ENCODE data around the gene OR6C75. TPM values are rescaled to one million over a fixed set of nuclear protein-coding genes. Genes with fewer than 3 reads are reported as not detected.

Gene OR6C75
- total and polyA plus RNA-seq, 2 donors (not counting 3 experiments of a cell fraction or from before 2014, with no cell fraction given), result not detected

- Histone ChIP-seq H4K20me1 (replicated peaks; ENCODE audit: control insufficient read depth, extremely low read depth, insufficient read depth, low read length) (no peaks in the 10 kb centered on the region), H3K4me1 (ENCODE audit: control insufficient read depth, extremely low read depth, insufficient read depth, low read length) (no peaks in the 10 kb centered on the region), H3K27me3 (ENCODE audit: control insufficient read depth in 2 of 2, insufficient read depth in 2 of 2, low read length in 2 of 2) (no peaks in the 10 kb centered on the region), H3K4me2 (ENCODE audit: insufficient read depth, low read length) (no peak overlapping the region), H3K9me3 (replicated peaks; ENCODE audit: control insufficient read depth, insufficient read depth, low read length) (no peaks in the 10 kb centered on the region), H3K79me2 (ENCODE audit: control insufficient read depth, insufficient read depth, low read length) (no peaks in the 10 kb centered on the region), H3K9ac (replicated peaks; ENCODE audit: extremely low read depth, insufficient read depth, low read length) (no peak overlapping the region), H2AFZ (ENCODE audit: low read depth, low read length) (no peak overlapping the region), H3K36me3 (ENCODE audit: control insufficient read depth in 2 of 2, extremely low read depth in 1 of 2, insufficient read depth in 2 of 2, low read length in 2 of 2) (no peaks in the 10 kb centered on the region), H3K27ac (ENCODE audit: insufficient read depth, low read depth, low read length) (no peak overlapping the region), H3K9me1 (replicated peaks; ENCODE audit: control insufficient read depth, extremely low read depth, insufficient read depth, low read length) (no peaks in the 10 kb centered on the region), H3K4me3 (replicated peaks in 1 of 3; ENCODE audit: insufficient read depth in 1 of 3, low read depth in 1 of 3, low read length in 3 of 3) (no peak overlapping the region)
- FAIRE-seq (no peak), DNase-seq (ENCODE audit: low read depth, low spot score) (no peak)
- intact Hi-C loops (cut with micrococcal nuclease) (no loop called here), dilution Hi-C loops (cut with MboI; ENCODE audit: extremely low pct_ligation_motif_present, low sequenced_read_pairs) (no loop called here)
- ChIA-PET CTCF (no interaction called here), POLR2A (no interaction called here)
- no peak for TF ChIP-seq MAX (IDR thresholded peaks at IDR 0.05; ENCODE audit: insufficient read depth, insufficient read length)
- TF ChIP-seq CTCF (IDR thresholded peaks at IDR 0.05; ENCODE audit: extremely low read depth in 1 of 2, insufficient read depth in 1 of 2, low read depth in 1 of 2, low read length in 2 of 2), result no peak
- BruUV-seq (replicated peaks), result no TSS peak
Observed at GRCh38 chr12:55385891-55386290, 23.1 kb downstream of the OR6C75 start.

GRCh38 chr12:55392032-55392795 lies 29.4 kb downstream of the OR6C75 start:
- Histone ChIP-seq H3K4me3 (replicated peaks in 1 of 3; ENCODE audit: insufficient read depth in 1 of 3, low read depth in 1 of 3, low read length in 3 of 3) (no peak overlapping the region), H3K9ac (replicated peaks; ENCODE audit: extremely low read depth, insufficient read depth, low read length) (no peak overlapping the region), H3K79me2 (ENCODE audit: control insufficient read depth, insufficient read depth, low read length) (no peaks in the 10 kb centered on the region), H3K4me2 (ENCODE audit: insufficient read depth, low read length) (no peak overlapping the region), H4K20me1 (replicated peaks; ENCODE audit: control insufficient read depth, extremely low read depth, insufficient read depth, low read length) (no peaks in the 10 kb centered on the region), H3K4me1 (ENCODE audit: control insufficient read depth, extremely low read depth, insufficient read depth, low read length) (no peaks in the 10 kb centered on the region), H3K9me3 (replicated peaks; ENCODE audit: control insufficient read depth, insufficient read depth, low read length) (no peaks in the 10 kb centered on the region), H3K27me3 (ENCODE audit: control insufficient read depth in 2 of 2, insufficient read depth in 2 of 2, low read length in 2 of 2) (no peaks in the 10 kb centered on the region), H3K9me1 (replicated peaks; ENCODE audit: control insufficient read depth, extremely low read depth, insufficient read depth, low read length) (no peaks in the 10 kb centered on the region), H3K27ac (ENCODE audit: insufficient read depth, low read depth, low read length) (no peak overlapping the region), H3K36me3 (ENCODE audit: control insufficient read depth in 2 of 2, extremely low read depth in 1 of 2, insufficient read depth in 2 of 2, low read length in 2 of 2) (no peaks in the 10 kb centered on the region), H2AFZ (ENCODE audit: low read depth, low read length) (no peak overlapping the region)
- DNase-seq (ENCODE audit: low read depth, low spot score), result no peak
- intact Hi-C loops (cut with micrococcal nuclease) (no loop called here), dilution Hi-C loops (cut with MboI; ENCODE audit: extremely low pct_ligation_motif_present, low sequenced_read_pairs) (no loop called here)
- ChIA-PET POLR2A (no interaction called here), CTCF (no interaction called here)
- no TSS peak for BruUV-seq (replicated peaks)
- FAIRE-seq, result no peak
- TF ChIP-seq JUN (IDR thresholded peaks at IDR 0.05; ENCODE audit: borderline replicate concordance, insufficient read depth, insufficient read length, low read depth) (no peak), EZH2 (IDR thresholded peaks at IDR 0.05; ENCODE audit: borderline replicate concordance, low read depth, low read length, severe bottlenecking) (no peak), FOS (IDR thresholded peaks at IDR 0.05; ENCODE audit: borderline replicate concordance, insufficient read depth, low read length) (no peak), POLR2A (IDR thresholded peaks at IDR 0.05; ENCODE audit: low read depth, low read length) (no peak), GATA2 (IDR thresholded peaks at IDR 0.05; ENCODE audit: insufficient read depth, insufficient read length, low read depth, low read length) (no peak), CTCF (IDR thresholded peaks at IDR 0.05; ENCODE audit: extremely low read depth in 1 of 2, insufficient read depth in 1 of 2, low read depth in 1 of 2, low read length in 2 of 2) (no peak), POLR2AphosphoS5 (IDR thresholded peaks at IDR 0.05; ENCODE audit: insufficient read depth, low read depth, low read length) (no peak), MYC (IDR thresholded peaks at IDR 0.05; ENCODE audit: low read depth, low read length) (no peak), MAX (IDR thresholded peaks at IDR 0.05; ENCODE audit: insufficient read depth, insufficient read length) (no peak)
